Neural cell (in vitro differentiated cells): ENCODE results near the gene KIF5A. TPM values are rescaled to one million over a fixed set of nuclear protein-coding genes. Genes with fewer than 3 reads are reported as not detected.
A peak's percentile ranks its signal among the peaks of the same experiment; 100 is the strongest.

Source experiments
- H2AFZ ChIP-seq: fragments of 200-600, 300-800 bp; sonication (generic), shearing (Covaris generic); 2 replicates; pipeline ENCODE4 v1.6.0; 2014; ENCODE audit warnings: low read depth, mild to moderate bottlenecking, antibody characterized with exemption, low read length, moderate library complexity
- H3F3A ChIP-seq: fragments of 200-600 bp; shearing (Covaris generic); 2 replicates; pipeline ENCODE4 v1.6.1; 2016; ENCODE audit warnings: mild to moderate bottlenecking, moderate library complexity, mixed read lengths, antibody characterized with exemption, low read length; ENCODE audit not compliant: insufficient read depth, poor library complexity, severe bottlenecking
- H3K27ac ChIP-seq: fragments of 200-600, 300-800 bp; sonication (generic), shearing (Covaris generic); 2 replicates; pipeline ENCODE4 v1.5.1; 2014; ENCODE audit warnings: mild to moderate bottlenecking, low read length, moderate library complexity
- H3K27me3 ChIP-seq: fragments of 300-800, 200-600 bp; sonication (generic), shearing (Covaris generic); 2 replicates; pipeline ENCODE4 v1.6.0; 2014; ENCODE audit warnings: mild to moderate bottlenecking, low read depth, low read length, moderate library complexity; ENCODE audit not compliant: insufficient read depth
- H3K36me3 ChIP-seq: fragments of 300-800, 200-600 bp; sonication (generic), shearing (Covaris generic); 2 replicates; pipeline ENCODE4 v1.5.1; 2014; ENCODE audit warnings: mild to moderate bottlenecking, antibody characterized with exemption, low read length, moderate library complexity; ENCODE audit not compliant: insufficient read depth
- H3K4me2 ChIP-seq: fragments of 300-800, 200-600 bp; sonication (generic), shearing (Covaris generic); 2 replicates; pipeline ENCODE4 v1.6.0; 2014; ENCODE audit warnings: mild to moderate bottlenecking, low read length
- H3K4me3 ChIP-seq: fragments of 300-800, 200-600 bp; sonication (generic), shearing (Covaris generic); 2 replicates; pipeline ENCODE4 v1.5.1; 2014; ENCODE audit warnings: mild to moderate bottlenecking, low read length, moderate library complexity
- H3K79me2 ChIP-seq: fragments of 200-600 bp; shearing (Covaris generic); replicated peaks from 2 replicates; pipeline ENCODE4 v1.6.0; 2014; ENCODE audit warnings: mild to moderate bottlenecking, low read length, moderate library complexity; ENCODE audit not compliant: insufficient read depth
- H3K9ac ChIP-seq: fragments of 300-800, 200-600 bp; sonication (generic), shearing (Covaris generic); 2 replicates; pipeline ENCODE4 v1.6.1; 2016; ENCODE audit warnings: mild to moderate bottlenecking, low read length, mixed read lengths
- H3K9me2 ChIP-seq: fragments of 200-600 bp; shearing (Covaris generic); 2 replicates; pipeline ENCODE4 v1.6.1; 2016; ENCODE audit warnings: mild to moderate bottlenecking, low read length, mixed read lengths; ENCODE audit not compliant: insufficient read depth
- H3K9me3 ChIP-seq: fragments of 200-600, 300-800 bp; sonication (generic), shearing (Covaris generic); 2 replicates; pipeline ENCODE4 v1.6.1; 2016; ENCODE audit warnings: mild to moderate bottlenecking, mixed run types, low read length, moderate library complexity, mixed read lengths
- H4K20me1 ChIP-seq: fragments of 200-600 bp; shearing (Covaris generic); 2 replicates; pipeline ENCODE4 v1.6.1; 2016; ENCODE audit warnings: mild to moderate bottlenecking, mixed run types; ENCODE audit not compliant: insufficient read depth
- CTCF ChIP-seq: fragments of 450-650 bp; IDR thresholded peaks from 2 replicates; pipeline ENCODE4 v1.5.1; 2014; ENCODE audit warnings: antibody characterized with exemption, mild to moderate bottlenecking, moderate library complexity; ENCODE audit not compliant: poor library complexity, severe bottlenecking
- EP300 ChIP-seq: fragments of 450-650 bp; conservative IDR thresholded peaks from 2 replicates; pipeline ENCODE4 v1.6.1; 2014; ENCODE audit warnings: antibody characterized with exemption, mild to moderate bottlenecking, moderate library complexity; ENCODE audit not compliant: poor library complexity, severe bottlenecking
- EZH2 ChIP-seq: fragments of 200-600, 300-800 bp; shearing (Covaris generic), sonication (generic); IDR thresholded peaks from 2 replicates; pipeline ENCODE4 v1.6.1; 2014; ENCODE audit warnings: antibody characterized with exemption, low read length, borderline replicate concordance, mild to moderate bottlenecking; ENCODE audit not compliant: insufficient read depth, poor library complexity, severe bottlenecking
- MXI1 ChIP-seq: fragments of 450-650 bp; conservative IDR thresholded peaks from 2 replicates; pipeline ENCODE4 v1.6.1; 2014; ENCODE audit warnings: antibody characterized with exemption, mild to moderate bottlenecking; ENCODE audit not compliant: poor library complexity, severe bottlenecking
- POLR2AphosphoS5 ChIP-seq: IDR thresholded peaks from 2 replicates; pipeline ENCODE4 v1.6.1; 2012
- RAD21 ChIP-seq: fragments of 450-650 bp; conservative IDR thresholded peaks from 2 replicates; pipeline ENCODE4 v1.6.1; 2014; ENCODE audit warnings: antibody characterized with exemption, mild to moderate bottlenecking, moderate library complexity
- REST ChIP-seq: IDR thresholded peaks from 2 replicates; pipeline ENCODE4 v1.6.1; 2012; ENCODE audit warnings: borderline replicate concordance
- SMC3 ChIP-seq: fragments of 450-650 bp; conservative IDR thresholded peaks from 2 replicates; pipeline ENCODE4 v1.6.1; 2014; ENCODE audit warnings: antibody characterized with exemption, mild to moderate bottlenecking, moderate library complexity; ENCODE audit not compliant: poor library complexity
- TAF1 ChIP-seq: IDR thresholded peaks from 2 replicates; pipeline ENCODE4 v1.6.1; 2012; ENCODE audit warnings: low read depth
- polyA plus RNA-seq: library from polyadenylated mRNA; depleted of rRNA; stranded (reverse); fragments of >200 nt; gene quantifications from 2 replicates; pipeline ENCODE4 v1.2.3, GENCODE V29; 2014

The KIF5A gene
- polyA plus RNA-seq, 1 donor from 2014 or later: 58.8 TPM

- H3K9ac ChIP-seq: peak overlapping the region; percentile 94
- H2AFZ ChIP-seq: no peak overlapping the region
- H3K9me3 ChIP-seq: no peaks in the 10 kb centered on the region
- H3K4me2 ChIP-seq: peak overlapping the region; percentile 93
- no peaks in the 10 kb centered on the region for H4K20me1 ChIP-seq
- H3K4me3 ChIP-seq: peak overlapping the region; percentile 97
- H3K27ac ChIP-seq: peak overlapping the region; percentile 82
- H3F3A ChIP-seq: peaks cover 3% of the 10 kb centered on the region
- TF ChIP-seq POLR2AphosphoS5 (no peak), REST (no peak), MXI1 (no peak), TAF1 (no peak), RAD21 (no peak), EZH2 (no peak), CTCF (no peak), EP300 (no peak), SMC3 (no peak)
- peaks cover 14% of the 10 kb centered on the region for H3K36me3 ChIP-seq
- H3K79me2 ChIP-seq: peaks cover 7% of the 10 kb centered on the region
- H3K27me3 ChIP-seq: peaks cover 47% of the 10 kb centered on the region
- H3K9me2 ChIP-seq: no peaks in the 10 kb centered on the region
Measured at GRCh38 chr12:57630891-57631433, 81.1 kb downstream of the KIF5A start.

- no peaks in the 10 kb centered on the region for H4K20me1 ChIP-seq
- H3F3A ChIP-seq: peaks cover 3% of the 10 kb centered on the region
- peak overlapping the region; percentile 97 for H3K4me3 ChIP-seq
- H3K4me2 ChIP-seq: peak overlapping the region; percentile 93
- peaks cover 7% of the 10 kb centered on the region for H3K79me2 ChIP-seq
- H3K36me3 ChIP-seq: peaks cover 14% of the 10 kb centered on the region
- no peaks in the 10 kb centered on the region for H3K9me3 ChIP-seq
- H3K9ac ChIP-seq: peak overlapping the region; percentile 94
- H3K27me3 ChIP-seq: peaks cover 43% of the 10 kb centered on the region
- no peaks in the 10 kb centered on the region for H3K9me2 ChIP-seq
- TF ChIP-seq TAF1 (no peak), CTCF (no peak), EP300 (no peak), MXI1 (no peak), POLR2AphosphoS5 (peak; percentile 25)
- H2AFZ ChIP-seq: peak overlapping the region; percentile 60
- peak overlapping the region; percentile 82 for H3K27ac ChIP-seq
Measured at GRCh38 chr12:57631566-57632072, 81.8 kb downstream of the KIF5A start.
